Muscle of leg (tissue), 11 donors: Measurements from ENCODE around the gene ETNK1. TPM values are rescaled to one million over a fixed set of nuclear protein-coding genes. Genes with fewer than 3 reads are reported as not detected.
"Not testable (repeated sequence)": the region's sequence is repeated elsewhere in the genome, so short reads cannot be mapped to it uniquely, and the experiment has no call there.

Experiments used
- DNase-seq: peaks from one replicate; pipeline ENCODE4 v3.0.0; 2013
- H3K27ac ChIP-seq: one replicate; pipeline ENCODE4 v1.5.1; 2013; ENCODE audit warnings: mild to moderate bottlenecking, low read length, control low read depth
- H3K27me3 ChIP-seq: one replicate; pipeline ENCODE4 v1.6.1; 2013; ENCODE audit warnings: low read length; ENCODE audit not compliant: control insufficient read depth, insufficient read depth
- H3K36me3 ChIP-seq: one replicate; pipeline ENCODE4 v1.6.1; 2013; ENCODE audit warnings: low read length; ENCODE audit not compliant: control insufficient read depth, insufficient read depth
- H3K4me1 ChIP-seq: one replicate; pipeline ENCODE4 v1.6.1; 2013; ENCODE audit warnings: low read length; ENCODE audit not compliant: control insufficient read depth, insufficient read depth
- H3K4me3 ChIP-seq: one replicate; pipeline ENCODE4 v1.5.1; 2013; ENCODE audit warnings: low read length, control low read depth
- H3K9me3 ChIP-seq: replicated peaks from 2 replicates; pipeline ENCODE4 v1.6.1; 2013; ENCODE audit warnings: low read depth, low read length; ENCODE audit not compliant: control insufficient read depth
- WGBS: methylation state at CpG from one replicate; pipeline ENCODE4 v1.1.5; 2013; ENCODE audit warnings: missing lambda C conversion rate; ENCODE audit not compliant: insufficient coverage; 5-methylcytosine and 5-hydroxymethylcytosine counted together
- polyA plus RNA-seq, 8 donors: library from polyadenylated mRNA; unstranded; fragments of 120-200 nt; gene quantifications; one replicate each; pipeline versions ENCODE4 v1.2.1 to v1.2.3, GENCODE V29; 2013; ENCODE audit warnings: inconsistent platforms in 1 of 8, low replicate concordance in 1 of 8; ENCODE audit not compliant: insufficient read length in 8 of 8, insufficient read depth in 1 of 8
- total RNA-seq: library from RNA; stranded (reverse); fragments of 120-200 nt; gene quantifications from one replicate; pipeline ENCODE4 v1.2.4, GENCODE V29; 2013

Gene ETNK1
- total and polyA plus RNA-seq, 9 donors, result 15.8 to 29.8 (median 19.4) TPM

- H3K27me3 ChIP-seq, result no peaks in the 10 kb centered on the region
- H3K36me3 ChIP-seq, result no peaks in the 10 kb centered on the region
- no CpG with 5 or more reads among the region's 4 CpGs for WGBS
- no peaks in the 10 kb centered on the region for H3K4me1 ChIP-seq
- DNase-seq, result no peak
- H3K27ac ChIP-seq, result no peak overlapping the region
- no peaks in the 10 kb centered on the region for H3K9me3 ChIP-seq
- H3K4me3 ChIP-seq, result no peak overlapping the region
Observed at GRCh38 chr12:22598763-22599161, 26.2 kb upstream of the ETNK1 start.

- DNase-seq, result no peak
- Histone ChIP-seq H3K9me3 (no peaks in the 10 kb centered on the region), H3K27ac (no peak overlapping the region), H3K4me3 (no peak overlapping the region), H3K4me1 (no peaks in the 10 kb centered on the region), H3K27me3 (no peaks in the 10 kb centered on the region), H3K36me3 (no peaks in the 10 kb centered on the region)
- WGBS, result no CpG with 5 or more reads among the region's 4 CpGs
Observed at GRCh38 chr12:22600181-22600580, 24.8 kb upstream of the ETNK1 start.

GRCh38 chr12:22609501-22609900 lies 15.5 kb upstream of the ETNK1 start:
- peaks cover 5% of the 10 kb centered on the region for H3K9me3 ChIP-seq
- DNase-seq, result no peak
- H3K27me3 ChIP-seq, result no peaks in the 10 kb centered on the region
- H3K36me3 ChIP-seq, result no peaks in the 10 kb centered on the region
- H3K27ac ChIP-seq, result no peak overlapping the region
- no peaks in the 10 kb centered on the region for H3K4me1 ChIP-seq
- 90% methylated on average over 2 of the region's 4 CpGs for WGBS
- H3K4me3 ChIP-seq, result no peak overlapping the region

- no peak overlapping the region for H3K4me3 ChIP-seq
- H3K9me3 ChIP-seq, result peaks cover 5% of the 10 kb centered on the region
- H3K36me3 ChIP-seq, result no peaks in the 10 kb centered on the region
- DNase-seq, result no peak
- no peak overlapping the region for H3K27ac ChIP-seq
- no CpG with 5 or more reads among the region's 3 CpGs for WGBS
- H3K27me3 ChIP-seq, result no peaks in the 10 kb centered on the region
- H3K4me1 ChIP-seq, result no peaks in the 10 kb centered on the region
Observed at GRCh38 chr12:22610131-22610530, 14.8 kb upstream of the ETNK1 start.

- not testable (repeated sequence) for H3K9me3 ChIP-seq, DNase-seq
Observed at GRCh38 chr12:22612822-22613221, 12.1 kb upstream of the ETNK1 start.

GRCh38 chr12:22615963-22616501 lies 8.9 kb upstream of the ETNK1 start:
- WGBS, result no CpG with 5 or more reads among the region's 2 CpGs

More at GRCh38 chr12:22612822-22613221, 12.1 kb upstream of the ETNK1 start:
- WGBS, result 80% methylated on average over 1 of the region's 6 CpGs
- H3K27me3 ChIP-seq, H3K4me3 ChIP-seq, H3K27ac ChIP-seq, H3K36me3 ChIP-seq, H3K4me1 ChIP-seq: not testable (repeated sequence)

GRCh38 chr12:22617630-22618029 lies 7.3 kb upstream of the ETNK1 start:
- no peak for DNase-seq
- Histone ChIP-seq H3K9me3 (peaks cover 5% of the 10 kb centered on the region), H3K27ac (no peak overlapping the region), H3K27me3 (no peaks in the 10 kb centered on the region), H3K36me3 (no peaks in the 10 kb centered on the region), H3K4me1 (no peaks in the 10 kb centered on the region), H3K4me3 (no peak overlapping the region)
- WGBS, result no CpG with 5 or more reads among the region's 2 CpGs

More at GRCh38 chr12:22615963-22616501, 8.9 kb upstream of the ETNK1 start:
- peaks cover 5% of the 10 kb centered on the region for H3K9me3 ChIP-seq
- H3K27ac ChIP-seq, result no peak overlapping the region
- H3K4me1 ChIP-seq, result no peaks in the 10 kb centered on the region
- H3K27me3 ChIP-seq, result no peaks in the 10 kb centered on the region
- H3K36me3 ChIP-seq, result no peaks in the 10 kb centered on the region
- H3K4me3 ChIP-seq, result no peak overlapping the region
- no peak for DNase-seq

- H3K4me1 ChIP-seq, result peaks cover 5% of the 10 kb centered on the region
- peak overlapping the region; percentile 97 for H3K4me3 ChIP-seq
- no peaks in the 10 kb centered on the region for H3K27me3 ChIP-seq
- peak overlapping the region; percentile 98 for H3K27ac ChIP-seq
- H3K36me3 ChIP-seq, result no peaks in the 10 kb centered on the region
- DNase-seq, result no peak
- no peaks in the 10 kb centered on the region for H3K9me3 ChIP-seq
- WGBS, result 3% methylated on average over 4 of the region's 10 CpGs
Observed at GRCh38 chr12:22624548-22624869, 462 bp upstream of the ETNK1 start.

GRCh38 chr12:22625762-22626294 lies 857 bp downstream of the ETNK1 start:
- Histone ChIP-seq H3K4me1 (peaks cover 5% of the 10 kb centered on the region), H3K27me3 (no peaks in the 10 kb centered on the region), H3K36me3 (no peaks in the 10 kb centered on the region), H3K9me3 (no peaks in the 10 kb centered on the region), H3K27ac (peak overlapping the region; percentile 98), H3K4me3 (peak overlapping the region; percentile 97)
- WGBS, result 0% methylated on average over 11 of the region's 18 CpGs
- DNase-seq, result peak; percentile 72

- H3K27me3 ChIP-seq, result no peaks in the 10 kb centered on the region
- no peaks in the 10 kb centered on the region for H3K9me3 ChIP-seq
- H3K4me3 ChIP-seq, result peak overlapping the region; percentile 97
- peak; percentile 61 for DNase-seq
- H3K4me1 ChIP-seq, result peaks cover 5% of the 10 kb centered on the region
- H3K27ac ChIP-seq, result peak overlapping the region; percentile 98
- WGBS, result no CpG with 5 or more reads among the region's 4 CpGs
- H3K36me3 ChIP-seq, result no peaks in the 10 kb centered on the region
Observed at GRCh38 chr12:22626406-22626805, 1.4 kb downstream of the ETNK1 start.

- H3K4me3 ChIP-seq, result no peak overlapping the region
- WGBS, result no CpG with 5 or more reads among the region's 2 CpGs
- H3K4me1 ChIP-seq, result peaks cover 5% of the 10 kb centered on the region
- no peak overlapping the region for H3K27ac ChIP-seq
- no peaks in the 10 kb centered on the region for H3K27me3 ChIP-seq
- no peak for DNase-seq
- H3K9me3 ChIP-seq, result no peaks in the 10 kb centered on the region
- H3K36me3 ChIP-seq, result no peaks in the 10 kb centered on the region
Observed at GRCh38 chr12:22627371-22627770, 2.4 kb downstream of the ETNK1 start.
